ENCODE data around the gene COPG1.

DNA sequence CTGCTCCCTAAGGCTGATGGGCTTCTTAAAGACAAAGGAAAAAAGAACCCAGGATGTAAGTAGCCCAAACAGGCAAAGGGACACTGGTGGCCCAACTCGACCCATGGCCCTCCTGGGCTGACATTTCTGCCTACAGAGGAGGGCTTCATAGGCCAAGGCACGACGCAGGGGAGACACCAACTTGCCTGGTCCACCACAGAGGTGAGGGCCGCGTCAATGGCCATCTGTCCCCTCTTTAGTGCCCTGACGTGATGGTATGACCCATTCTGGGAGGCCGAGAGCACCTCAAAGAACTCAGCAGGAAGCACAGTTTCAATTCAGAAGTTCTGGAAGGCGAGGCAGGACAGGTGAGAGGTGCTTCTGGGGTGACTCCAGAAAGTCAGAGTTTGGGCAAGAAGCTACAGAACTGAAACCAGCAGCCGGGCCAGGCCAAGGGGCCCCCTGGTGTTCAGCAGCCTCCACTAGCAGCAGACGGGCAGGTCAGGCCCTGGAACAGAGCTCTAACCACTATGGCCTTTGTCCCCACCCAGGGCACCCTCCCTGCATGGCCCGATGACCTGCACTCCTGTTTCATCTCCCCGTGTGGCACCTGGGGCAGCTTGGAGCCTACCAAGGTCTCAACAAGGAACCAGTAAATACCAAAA, 74.4 kb downstream of the COPG1 start:
- TF ChIP-seq, protein P1, sequence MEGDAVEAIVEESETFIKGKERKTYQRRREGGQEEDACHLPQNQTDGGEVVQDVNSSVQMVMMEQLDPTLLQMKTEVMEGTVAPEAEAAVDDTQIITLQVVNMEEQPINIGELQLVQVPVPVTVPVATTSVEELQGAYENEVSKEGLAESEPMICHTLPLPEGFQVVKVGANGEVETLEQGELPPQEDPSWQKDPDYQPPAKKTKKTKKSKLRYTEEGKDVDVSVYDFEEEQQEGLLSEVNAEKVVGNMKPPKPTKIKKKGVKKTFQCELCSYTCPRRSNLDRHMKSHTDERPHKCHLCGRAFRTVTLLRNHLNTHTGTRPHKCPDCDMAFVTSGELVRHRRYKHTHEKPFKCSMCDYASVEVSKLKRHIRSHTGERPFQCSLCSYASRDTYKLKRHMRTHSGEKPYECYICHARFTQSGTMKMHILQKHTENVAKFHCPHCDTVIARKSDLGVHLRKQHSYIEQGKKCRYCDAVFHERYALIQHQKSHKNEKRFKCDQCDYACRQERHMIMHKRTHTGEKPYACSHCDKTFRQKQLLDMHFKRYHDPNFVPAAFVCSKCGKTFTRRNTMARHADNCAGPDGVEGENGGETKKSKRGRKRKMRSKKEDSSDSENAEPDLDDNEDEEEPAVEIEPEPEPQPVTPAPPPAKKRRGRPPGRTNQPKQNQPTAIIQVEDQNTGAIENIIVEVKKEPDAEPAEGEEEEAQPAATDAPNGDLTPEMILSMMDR (IDR thresholded peaks at IDR 0.05) = no peak
- TF ChIP-seq EZH2phosphoT487 (IDR thresholded peaks at IDR 0.05) = no peak

Measured in neural progenitor cell (in vitro differentiated cells).